OCI-M2 (cell line): ENCODE data around the gene CEACAM21.

ENCODE experiments used
- DNase-seq: peaks from one replicate; lab custom pipeline; 2025; ENCODE audit not compliant: unreplicated experiment; lab: John Stamatoyannopoulos, UW

CEACAM21 gene

DNA sequence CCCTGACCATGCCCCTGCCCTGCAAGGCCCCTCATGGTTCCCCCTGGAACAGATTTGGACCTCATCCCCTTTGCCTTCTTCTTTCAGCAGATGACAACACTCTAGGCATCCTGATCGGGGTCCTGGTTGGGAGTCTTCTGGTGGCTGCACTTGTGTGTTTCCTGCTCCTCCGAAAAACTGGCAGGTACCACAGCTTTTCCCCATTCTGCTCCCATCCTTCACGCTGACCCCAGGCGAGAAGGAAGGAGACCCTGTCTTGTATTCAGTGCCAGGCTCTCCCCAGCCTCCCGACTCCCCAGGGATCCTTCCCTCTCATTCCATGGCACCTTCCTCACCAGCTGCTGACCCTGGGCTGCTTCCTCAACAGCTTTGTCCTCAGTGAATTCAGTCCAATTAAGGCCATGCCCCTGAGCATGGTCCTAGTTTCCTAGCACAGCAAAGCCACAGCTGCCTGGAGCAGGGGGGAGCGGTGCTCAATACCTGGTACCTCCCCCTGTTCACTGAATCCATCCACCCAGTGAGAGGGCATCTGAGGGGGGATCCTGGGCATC is 8.4 kb downstream of the CEACAM21 start:
- no peak for DNase-seq

DNA sequence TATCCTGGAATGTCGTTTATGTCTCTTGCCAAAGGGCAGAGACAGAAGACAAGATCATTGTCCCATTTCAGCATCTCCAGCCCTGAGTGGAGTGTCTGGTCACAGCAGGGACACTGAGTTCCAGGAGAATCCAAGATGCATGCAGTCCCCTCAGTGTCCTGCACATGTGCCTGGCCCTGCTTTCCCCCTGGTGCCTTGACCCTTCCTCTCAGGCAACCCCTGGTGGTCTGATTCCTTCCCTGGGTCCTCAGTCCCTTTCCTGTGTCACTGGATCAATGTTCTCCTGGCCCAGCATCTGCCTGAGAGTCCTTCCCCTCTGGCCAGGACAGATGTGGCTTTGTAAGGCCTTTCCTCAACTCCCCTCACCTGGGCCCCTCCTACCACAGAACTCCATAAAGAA is 9.0 kb downstream of the CEACAM21 start:
- DNase-seq = no peak

DNA sequence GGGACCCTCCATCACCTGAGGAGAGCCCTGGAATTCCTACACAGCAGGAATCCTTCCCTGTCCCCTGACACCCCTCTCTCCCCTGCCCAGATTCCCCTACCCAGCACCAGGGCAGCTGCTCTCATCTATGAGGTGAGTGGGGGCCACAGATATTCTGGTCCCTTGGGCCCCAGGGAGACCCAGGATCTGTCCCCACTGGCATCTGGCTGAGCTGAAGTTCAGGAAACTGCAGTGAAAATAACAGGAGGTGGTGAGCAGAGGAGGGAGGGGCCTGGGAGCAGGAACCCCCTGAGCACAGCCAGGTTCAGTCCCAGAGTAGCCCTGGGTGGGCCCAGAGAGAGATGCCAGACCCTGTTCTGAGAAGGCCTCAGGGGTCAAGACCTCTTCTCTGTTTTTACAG is 10.1 kb downstream of the CEACAM21 start:
- DNase-seq = no peak

DNA sequence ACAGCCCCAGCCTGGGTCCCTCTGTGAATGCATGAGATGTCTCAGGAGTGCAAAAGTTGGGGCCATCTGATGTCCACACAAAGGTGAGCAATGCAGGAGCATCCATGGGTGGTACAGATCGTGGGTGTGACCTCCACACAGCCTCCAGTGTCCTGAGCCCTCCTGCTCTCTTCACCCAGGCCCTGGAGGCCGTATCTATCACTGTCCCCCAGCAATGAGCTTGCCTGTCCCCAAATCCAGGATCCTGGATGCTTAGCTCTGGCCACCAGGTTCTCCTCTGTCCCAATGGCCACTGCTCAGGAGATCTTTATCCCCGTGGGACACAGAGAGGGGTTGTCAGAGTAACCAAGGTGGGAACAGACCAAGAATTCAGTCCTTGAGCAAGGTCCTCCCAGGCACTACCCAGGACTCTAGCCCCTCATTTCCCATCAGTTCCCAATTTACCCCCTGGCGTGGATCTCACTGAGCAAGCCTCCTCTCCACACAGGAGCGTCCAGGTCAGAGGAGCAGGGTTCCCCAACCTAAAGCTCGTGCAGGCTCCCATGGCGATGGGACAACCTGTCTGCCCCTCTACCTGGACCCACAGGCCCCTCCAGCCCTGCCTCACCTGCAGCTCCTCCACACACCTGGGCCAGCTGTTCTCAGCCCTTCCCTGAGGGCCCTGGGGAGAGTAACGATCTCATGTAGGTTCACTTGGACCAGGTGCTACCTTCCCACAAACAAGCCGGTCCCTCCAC is 11.3 kb downstream of the CEACAM21 start:
- DNase-seq = no peak

DNA sequence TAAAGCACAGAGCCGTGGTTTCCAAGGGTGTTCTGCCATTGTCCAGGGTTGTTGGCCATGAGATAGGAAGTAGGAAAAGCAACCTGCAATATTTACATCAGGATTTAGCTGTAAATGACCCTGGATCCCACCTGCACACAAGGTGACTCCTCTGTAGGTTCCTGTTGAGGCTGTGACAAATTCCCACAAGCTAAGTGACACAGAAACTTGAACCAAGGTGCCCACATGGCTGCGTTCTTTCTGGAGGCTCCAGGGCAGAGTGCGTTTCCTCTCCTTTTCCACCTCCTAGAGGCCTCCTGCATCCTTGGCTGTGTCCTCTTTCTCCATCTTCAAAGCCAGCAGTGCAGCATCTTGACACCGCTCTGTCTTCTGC is 11.9 kb downstream of the CEACAM21 start:
- no peak for DNase-seq

DNA sequence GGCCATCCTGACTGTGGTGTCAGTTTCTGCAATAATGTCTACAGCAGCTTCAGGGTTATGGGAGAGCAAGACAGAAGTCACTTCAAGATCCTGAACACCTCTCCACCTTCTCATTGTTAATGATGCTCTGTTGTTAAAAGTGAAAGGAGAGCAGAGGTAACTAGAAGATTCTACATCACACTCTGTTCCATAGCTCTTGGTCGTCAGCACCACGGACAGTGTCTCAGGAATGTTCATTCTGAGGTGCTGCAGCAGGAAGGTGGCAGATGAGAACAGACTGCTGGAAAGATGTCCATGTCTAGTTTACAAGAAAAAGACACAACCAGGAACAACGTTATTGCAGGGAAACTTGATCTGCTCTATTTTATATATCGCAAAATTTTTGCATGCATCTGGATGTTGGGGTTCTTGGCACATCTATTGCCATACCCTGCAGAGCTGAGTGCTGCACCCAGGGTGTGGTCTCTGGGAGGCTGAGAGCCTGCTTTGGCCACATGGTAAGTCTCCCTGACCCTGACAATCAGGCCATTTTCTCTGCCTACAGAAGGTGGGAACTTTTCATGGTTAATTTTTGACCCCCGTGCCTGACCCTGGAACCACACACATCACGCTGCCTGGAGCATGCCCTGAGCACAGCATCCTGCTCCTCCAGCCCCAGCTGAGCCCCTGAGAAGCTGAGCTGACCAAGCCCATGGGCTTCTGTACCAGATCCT is 12.7 kb downstream of the CEACAM21 start:
- no peak for DNase-seq

DNA sequence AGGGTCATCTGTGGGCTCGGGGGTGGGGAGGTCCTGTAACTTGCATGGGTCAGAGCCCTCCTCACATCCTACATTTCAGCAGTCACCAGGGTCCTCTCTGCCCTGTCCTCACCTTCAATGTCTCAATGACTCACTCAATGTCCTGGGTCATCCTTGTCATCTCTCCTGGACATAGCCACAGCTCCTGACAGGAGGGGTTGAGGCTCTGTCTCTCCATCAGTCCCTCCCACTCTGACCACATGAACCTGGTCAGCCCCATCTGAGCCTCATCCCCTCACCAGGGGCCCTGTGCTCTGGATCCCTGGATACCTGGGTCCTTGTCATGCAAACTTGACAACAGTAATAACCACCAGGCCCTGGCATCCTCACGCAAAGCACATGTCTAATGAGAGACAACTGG is 13.4 kb downstream of the CEACAM21 start:
- DNase-seq = no peak

DNA sequence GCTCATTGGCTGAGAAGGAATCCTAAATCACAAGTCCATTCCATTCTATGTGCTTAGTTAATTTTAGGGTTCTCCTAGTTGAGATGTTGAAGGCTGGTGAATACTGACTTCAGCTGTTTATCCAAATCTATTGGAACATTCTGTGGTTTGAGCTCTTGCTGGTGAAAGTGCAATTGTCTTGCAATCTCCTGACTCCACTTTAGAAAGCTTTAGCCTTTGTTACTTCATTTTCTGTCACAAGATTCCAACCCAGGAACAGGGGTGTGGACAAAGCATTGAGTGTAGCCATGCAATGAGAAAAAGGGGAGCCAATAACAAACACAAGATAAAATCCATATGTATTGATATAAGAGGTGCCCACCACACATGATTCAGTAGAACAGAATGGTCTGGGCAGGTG is 15.0 kb downstream of the CEACAM21 start:
- DNase-seq = no peak

DNA sequence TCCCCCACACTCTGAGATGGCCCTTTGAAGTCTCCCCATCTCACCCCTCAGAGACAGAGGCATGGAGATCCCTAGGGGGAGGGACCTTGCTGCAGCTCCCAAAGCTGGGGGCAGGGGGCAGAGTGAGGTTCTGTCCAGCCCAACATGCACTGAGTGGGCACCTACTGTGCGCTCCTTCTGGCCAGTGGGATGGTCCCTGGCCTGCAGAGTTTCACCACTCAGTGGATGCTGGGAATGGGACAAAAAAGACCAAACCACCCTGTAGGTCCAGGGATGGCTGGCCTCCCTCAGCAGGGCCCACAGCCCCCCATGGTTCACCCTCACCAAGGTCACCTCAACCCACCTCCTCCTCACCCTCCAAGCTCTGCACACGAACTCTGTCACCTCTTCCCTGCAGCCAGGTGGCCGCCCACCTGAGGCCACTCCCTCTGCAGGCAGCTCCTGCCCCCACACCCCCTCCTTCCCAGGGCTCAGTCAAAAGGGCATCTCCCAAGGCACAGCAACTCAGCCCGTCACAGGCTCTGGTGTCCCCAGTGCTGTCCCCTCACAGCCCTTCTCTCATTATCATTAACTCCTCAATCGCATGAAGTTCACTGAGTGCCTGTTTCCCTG is 16.1 kb downstream of the CEACAM21 start:
- DNase-seq = no peak

DNA sequence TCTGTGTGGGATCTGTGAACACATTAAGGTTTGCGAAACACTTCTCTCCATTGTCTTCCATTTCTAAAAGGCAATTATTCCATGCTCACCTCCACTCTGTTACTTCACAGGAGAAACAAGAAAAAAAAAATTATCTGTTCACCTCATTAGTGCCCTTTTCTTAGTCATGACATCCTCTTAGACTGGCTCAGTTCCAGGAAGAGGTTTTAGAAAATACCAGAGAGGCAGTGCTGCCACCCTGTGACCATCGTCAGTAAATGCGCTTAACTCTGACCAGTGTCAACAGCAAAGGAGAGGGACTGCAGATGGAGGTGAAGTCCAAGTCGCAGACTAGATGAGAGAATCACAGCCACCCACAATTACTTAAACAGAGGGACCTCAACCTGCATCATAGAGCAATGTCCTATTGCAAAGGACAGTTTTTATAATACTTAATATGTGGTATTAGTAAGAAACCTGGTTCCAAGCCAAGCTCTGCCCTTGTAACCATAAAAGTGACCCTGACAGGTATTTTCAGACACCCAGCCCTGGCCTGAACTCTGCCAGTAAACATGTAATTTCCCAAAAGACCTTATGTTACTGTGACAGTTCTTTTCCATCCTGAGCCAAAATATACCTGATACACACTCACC is 19.4 kb downstream of the CEACAM21 start:
- DNase-seq = no peak

DNA sequence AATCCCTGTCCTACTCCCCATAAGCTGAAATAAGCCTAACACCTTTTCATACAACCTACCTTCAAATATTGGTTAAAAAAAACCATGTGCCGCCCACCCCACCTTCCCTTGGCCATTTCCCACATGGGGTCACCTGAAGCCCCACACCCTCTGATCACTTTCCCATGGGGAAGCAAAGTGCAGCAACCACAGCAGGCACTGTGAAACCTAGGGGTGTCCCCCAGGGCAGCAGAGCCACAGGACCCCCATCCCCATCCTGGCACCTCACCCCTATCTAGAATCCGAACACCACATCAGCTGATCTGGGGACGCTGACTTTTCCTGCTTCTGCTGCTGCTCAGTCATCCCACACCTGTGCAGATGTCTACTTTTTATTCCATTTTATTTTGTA is 19.9 kb downstream of the CEACAM21 start:
- DNase-seq = no peak

DNA sequence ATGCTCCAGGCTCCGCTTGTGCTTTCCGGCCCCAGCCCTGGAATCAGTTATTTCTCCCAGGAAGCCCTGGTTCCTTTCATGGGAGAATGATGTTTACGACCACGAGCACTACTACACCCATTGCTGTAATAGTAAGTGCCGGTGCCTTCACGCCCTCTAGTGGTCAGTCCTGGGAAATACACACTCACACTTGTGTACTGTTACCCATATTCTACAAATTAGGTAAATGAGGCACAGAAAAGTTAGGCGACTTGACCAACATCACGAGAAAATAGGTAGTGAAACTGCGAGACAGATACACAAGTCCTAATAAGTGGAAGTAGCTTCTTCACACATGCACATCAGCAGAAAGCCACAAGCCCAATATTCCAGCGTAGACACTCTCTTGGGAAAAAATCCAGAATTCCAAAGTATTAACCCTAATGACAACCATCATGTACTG is 21.7 kb downstream of the CEACAM21 start:
- DNase-seq = peak; percentile 37

DNA sequence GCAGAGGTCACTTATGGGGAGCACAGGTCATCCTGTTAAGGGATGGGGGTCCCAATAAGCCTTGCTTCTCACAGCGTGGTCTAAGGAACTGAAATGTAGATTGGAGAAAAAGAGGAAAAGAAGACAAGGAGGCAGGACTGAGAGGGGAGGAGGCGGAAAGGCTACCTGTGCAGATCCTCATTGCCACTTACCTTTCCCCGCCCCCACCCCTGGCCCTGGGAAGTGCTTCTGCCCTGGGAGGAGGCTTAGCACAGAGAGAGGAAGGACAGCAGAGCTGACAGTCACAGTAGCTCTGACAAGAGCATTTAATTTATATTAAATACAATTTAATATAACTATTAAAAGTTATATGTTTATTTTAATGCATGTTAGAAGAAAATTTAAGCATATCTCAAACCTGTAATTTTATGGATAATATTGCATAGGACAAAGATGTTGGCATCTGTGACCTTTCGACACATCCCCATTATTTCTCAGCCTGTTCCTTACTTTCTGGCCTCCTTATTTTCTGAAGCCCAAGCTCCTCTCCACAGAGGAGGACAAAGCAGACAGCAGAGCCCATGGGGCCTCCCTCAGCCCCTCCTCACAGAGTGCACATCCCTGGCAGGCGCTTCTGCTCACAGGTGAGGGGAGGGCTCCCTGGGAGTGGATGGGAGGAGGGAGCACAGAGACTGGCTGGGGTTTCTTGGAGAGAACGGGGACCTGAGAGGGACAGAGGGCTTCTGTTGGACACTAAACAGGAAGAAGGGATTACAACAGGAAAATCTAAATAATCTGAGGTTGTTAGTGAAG is 23.4 kb downstream of the CEACAM21 start:
- no peak for DNase-seq

DNA sequence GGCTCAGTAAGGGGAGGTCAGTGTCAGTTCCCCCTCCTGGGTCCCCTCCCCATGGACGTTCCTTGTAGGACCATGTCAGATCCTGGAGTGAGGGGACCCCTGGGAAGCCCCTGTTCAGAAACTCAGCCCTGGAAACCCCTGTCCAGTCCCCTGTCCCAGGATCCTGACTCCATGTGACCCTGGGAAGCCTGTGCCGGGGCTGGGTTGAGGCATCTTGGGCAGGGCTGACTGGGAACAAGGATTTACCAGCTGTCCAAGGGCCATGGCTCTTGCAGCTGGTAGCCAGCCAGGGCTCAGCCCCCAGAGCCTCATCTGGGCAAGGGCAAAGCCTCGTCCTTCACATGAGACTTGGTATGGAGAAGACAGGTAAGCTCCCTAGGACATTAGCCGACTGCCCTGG is 25.8 kb downstream of the CEACAM21 start:
- no peak for DNase-seq

DNA sequence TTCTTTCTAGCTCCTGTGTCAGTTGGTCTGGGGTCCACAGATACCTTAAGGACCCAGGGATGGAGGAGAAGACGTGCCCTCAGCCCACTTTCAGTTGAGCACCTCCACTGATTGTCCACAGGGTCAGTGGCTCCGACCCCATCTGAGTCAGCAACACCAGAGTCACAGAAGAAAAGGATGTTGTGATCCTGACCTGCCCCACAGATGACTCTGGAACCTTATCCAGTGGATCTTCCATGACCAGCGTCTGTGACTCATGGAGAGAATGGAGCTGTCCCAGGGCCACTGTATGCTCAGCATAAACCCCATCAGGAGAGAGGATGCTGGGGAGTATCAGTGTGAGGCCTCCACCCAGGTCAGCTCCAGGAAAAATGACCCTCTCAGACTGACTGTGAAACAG is 28.9 kb downstream of the CEACAM21 start:
- no peak for DNase-seq

DNA sequence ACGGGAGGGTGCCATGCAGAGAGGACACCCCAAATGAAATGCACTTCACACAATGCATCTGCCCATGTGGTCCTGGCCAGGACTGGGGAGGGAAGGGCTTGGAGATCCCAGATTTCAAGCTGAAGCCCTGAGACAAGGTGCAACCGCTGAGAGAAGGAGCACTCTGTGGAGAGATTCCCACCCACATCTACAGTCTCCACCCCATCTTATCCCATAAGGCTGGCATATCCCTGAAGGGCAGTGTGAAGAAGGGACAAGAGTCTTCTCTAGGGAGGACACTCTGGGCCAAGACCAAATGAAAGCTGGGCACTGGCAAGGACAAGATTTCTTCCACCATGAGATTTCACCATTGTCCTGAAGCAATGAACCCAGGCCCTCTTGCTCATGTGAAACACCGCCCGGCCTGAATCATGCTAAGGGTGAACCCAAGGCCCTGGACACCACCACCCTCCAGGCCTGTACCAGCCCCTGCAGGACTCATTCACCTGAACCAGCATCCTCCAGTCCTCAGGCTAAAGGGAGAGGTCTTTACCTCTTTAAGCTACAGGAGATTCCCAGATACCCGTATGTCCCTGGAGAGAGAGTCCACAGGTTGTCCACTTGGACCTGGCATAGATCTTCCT is 30.4 kb downstream of the CEACAM21 start:
- no peak for DNase-seq

DNA sequence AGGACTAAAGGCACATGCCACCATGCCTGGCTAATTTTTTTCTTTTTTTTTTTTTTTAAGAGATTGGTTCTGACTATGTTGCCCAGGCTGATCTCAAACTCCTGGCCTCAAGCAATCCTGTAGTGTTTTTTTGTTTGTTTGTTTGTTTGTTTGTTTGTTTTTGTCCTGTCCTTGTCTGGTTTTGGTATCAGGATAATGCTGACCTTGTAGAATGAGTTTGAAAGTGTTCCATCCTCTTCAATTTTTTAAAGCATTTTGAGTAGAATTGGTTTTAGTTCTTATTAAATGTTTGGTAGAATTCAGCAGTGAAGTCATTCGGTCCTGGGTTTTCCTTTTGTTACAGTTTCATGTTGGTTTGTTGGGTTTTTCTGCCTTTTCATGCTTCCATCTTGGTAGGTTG is 31.7 kb downstream of the CEACAM21 start:
- no peak for DNase-seq

DNA sequence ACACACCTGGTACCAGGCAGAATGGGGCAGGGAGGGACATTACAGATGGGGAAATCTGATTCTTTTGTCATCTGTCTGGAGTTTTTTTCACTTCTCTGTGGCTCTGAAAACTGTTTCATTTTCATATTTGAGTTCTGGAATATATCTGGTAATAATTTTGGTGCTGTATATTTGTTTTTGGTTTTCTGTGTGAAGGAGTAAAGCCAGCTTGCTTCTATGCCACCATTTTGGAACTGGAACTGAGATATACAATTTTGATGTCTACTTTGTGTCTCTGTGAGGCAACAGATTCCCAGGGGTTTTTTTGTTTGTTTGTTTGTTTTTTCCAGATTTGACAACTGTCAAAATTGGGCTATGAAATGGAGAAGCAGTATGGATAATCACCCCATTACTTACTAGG is 34.8 kb downstream of the CEACAM21 start:
- no peak for DNase-seq

DNA sequence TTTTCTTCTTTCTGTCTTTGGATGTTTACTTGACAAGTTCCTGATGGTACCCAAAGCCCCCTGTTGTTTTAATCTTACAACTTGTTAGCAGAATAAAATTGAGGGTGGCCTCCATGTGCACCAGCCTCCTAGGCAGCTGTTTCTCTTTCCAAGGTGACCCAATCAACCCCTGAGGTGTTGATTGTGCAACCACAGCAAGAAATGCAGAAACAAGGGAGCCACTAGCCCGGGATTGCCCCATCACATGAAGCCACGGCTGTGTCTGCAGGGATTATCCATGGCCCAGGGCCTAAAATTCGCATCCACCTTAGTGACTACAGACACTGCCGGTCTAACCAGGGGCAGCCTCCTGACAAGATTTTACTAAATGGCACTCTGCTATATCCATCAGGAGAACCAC is 36.5 kb downstream of the CEACAM21 start:
- DNase-seq = no peak

DNA sequence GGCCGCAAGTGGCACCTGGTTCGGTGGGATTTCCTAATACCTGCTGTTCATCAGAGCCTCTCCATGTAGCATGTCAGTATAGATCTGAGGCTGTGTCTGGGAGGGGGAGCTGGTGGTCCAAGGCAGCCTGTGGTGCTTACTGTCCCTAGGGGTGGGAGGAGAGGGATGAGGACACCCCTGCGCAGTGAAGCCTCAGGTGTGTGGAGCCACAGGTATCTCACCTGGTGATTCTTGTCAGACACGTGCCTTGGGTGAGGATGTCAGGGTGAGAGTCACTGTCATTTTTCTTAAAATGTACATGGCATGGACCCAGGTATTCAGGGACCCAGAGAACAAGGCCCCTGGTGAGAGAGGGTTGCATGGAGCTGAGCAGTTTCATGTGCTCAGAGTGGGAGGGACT is 39.2 kb downstream of the CEACAM21 start:
- no peak for DNase-seq
